Measurements from ENCODE around the gene NDUFV2. TPM values are rescaled to one million over a fixed set of nuclear protein-coding genes. Genes with fewer than 3 reads are reported as not detected.

Gene NDUFV2
- total RNA-seq, 4 donors from 2014 or later = 96.5 to 150 (median 110) TPM

GRCh38 chr18:9135081-9135911 lies 32.8 kb downstream of the NDUFV2 start:
- TF ChIP-seq CTCF (IDR thresholded peaks at IDR 0.05) (no peak), POLR2A (IDR thresholded peaks at IDR 0.05) (no peak)
- Histone ChIP-seq H3K27ac (peak overlapping the region; percentile 95 to 100 (median 99)), H3K4me1 (peaks cover 17 to 65% (median 30%) of the 10 kb centered on the region in 3 donors), H3K9me3 (no peaks in the 10 kb centered on the region), H3K27me3 (no peaks in the 10 kb centered on the region), H3K4me3 (peak overlapping the region; percentile 71 to 82 (median 80)), H3K36me3 (peaks cover 0 to 41% (median 0%) of the 10 kb centered on the region in 3 donors)
- no peak for DNase-seq
- intact Hi-C loops (cut with DNase I) = no loop called here
- 49 to 51% methylated on average over 11 to 12 of the region's 12 CpGs for WGBS, 2 donors

GRCh38 chr18:9135912-9136314 lies 33.4 kb downstream of the NDUFV2 start:
- no peak for DNase-seq
- Histone ChIP-seq H3K27me3 (no peaks in the 10 kb centered on the region), H3K27ac (peak overlapping the region; percentile 95 to 100 (median 99)), H3K4me3 (peak overlapping the region; percentile 71 to 82 (median 80)), H3K9me3 (no peaks in the 10 kb centered on the region), H3K36me3 (peaks cover 0 to 35% (median 0%) of the 10 kb centered on the region in 3 donors), H3K4me1 (peaks cover 23 to 66% (median 36%) of the 10 kb centered on the region in 3 donors)
- intact Hi-C loops (cut with DNase I) = loop anchor here (2.0 kb wide), 1 partner anchor 33 kb away; the partner anchor contains the start of gene NDUFV2
- TF ChIP-seq CTCF (IDR thresholded peaks at IDR 0.05) = no peak
- no peak for TF ChIP-seq POLR2A (IDR thresholded peaks at IDR 0.05)
- 2 to 15% methylated on average over 4 to 27 of the region's 33 CpGs for WGBS, 2 donors

DNA sequence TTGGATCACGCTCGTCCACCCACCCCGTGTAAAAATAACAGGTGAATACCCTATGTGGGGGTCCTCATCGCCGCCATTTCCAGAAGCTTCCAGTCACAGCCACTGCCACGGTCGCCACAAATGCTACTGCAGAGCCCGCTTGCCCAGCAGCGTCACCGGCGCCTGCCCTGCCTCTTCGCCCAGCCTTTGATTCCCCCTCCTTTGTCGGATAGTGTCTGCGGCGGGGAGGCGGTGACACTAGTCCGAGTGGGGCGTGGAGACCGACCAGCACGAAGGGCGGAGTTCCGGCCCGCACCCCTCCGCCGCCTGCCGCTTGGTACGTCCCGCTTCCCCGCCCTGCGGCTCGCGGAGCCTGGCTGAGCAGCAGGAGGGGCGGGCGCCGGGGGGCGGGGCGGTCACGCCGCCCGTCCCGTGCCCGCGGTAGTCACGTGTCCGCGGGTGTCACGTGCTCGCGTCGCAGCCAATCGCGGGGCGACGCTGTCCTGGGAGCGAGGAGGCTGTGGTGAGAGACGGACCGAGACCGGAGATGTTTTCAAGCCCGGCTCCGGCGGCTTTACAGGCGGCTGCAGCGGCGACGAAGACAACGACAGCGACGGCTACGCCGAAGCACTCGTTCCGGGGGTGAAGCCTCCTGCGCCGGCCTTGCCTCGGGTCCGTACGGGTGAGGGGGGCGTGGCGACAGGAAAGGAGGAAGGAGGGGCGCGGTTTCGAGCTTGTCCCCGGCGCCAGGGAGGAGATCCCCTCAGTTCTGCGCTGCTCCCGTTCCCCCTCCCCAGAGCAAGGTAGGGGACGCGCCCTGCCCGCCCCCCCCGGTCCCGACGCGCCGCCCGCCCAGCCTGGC lies 34.0 kb downstream of the NDUFV2 start, which contains the start of gene ANKRD12:
TSS of gene ANKRD12 (plus strand) at position 467 of the 841 bp plus-strand sequence. CDS start 45,652 bp downstream, outside the sequence.
- peak within 1 kb of the TSS; percentile 97 to 100 (median 99) for H3K27ac ChIP-seq
- H3K4me1 ChIP-seq = peaks cover 29 to 73% (median 42%) of the 10 kb centered on the region in 3 donors
- peak; percentile 93 for DNase-seq
- no peaks in the 10 kb centered on the region for H3K9me3 ChIP-seq
- intact Hi-C loops (cut with DNase I) = loop anchor here (2.0 kb wide), 1 partner anchor 34 kb away; the partner anchor contains the start of gene NDUFV2
- H3K27me3 ChIP-seq = no peaks in the 10 kb centered on the region
- H3K4me3 ChIP-seq = peak within 1 kb of the TSS; percentile 71 to 82 (median 80)
- TF ChIP-seq POLR2A (IDR thresholded peaks at IDR 0.05) = peak in 3 of 4 donors; percentile 49 to 89 (median 81)
- peak in 2 of 6 experiments; percentile 1 to 8 for TF ChIP-seq CTCF (IDR thresholded peaks at IDR 0.05)
- 0% methylated on average over 28 of the region's 95 CpGs; no CpG with 5 or more reads in 1 of the 2 donors for WGBS, 2 donors
- H3K36me3 ChIP-seq = peaks cover 0 to 29% (median 0%) of the 10 kb centered on the region in 3 donors

DNA sequence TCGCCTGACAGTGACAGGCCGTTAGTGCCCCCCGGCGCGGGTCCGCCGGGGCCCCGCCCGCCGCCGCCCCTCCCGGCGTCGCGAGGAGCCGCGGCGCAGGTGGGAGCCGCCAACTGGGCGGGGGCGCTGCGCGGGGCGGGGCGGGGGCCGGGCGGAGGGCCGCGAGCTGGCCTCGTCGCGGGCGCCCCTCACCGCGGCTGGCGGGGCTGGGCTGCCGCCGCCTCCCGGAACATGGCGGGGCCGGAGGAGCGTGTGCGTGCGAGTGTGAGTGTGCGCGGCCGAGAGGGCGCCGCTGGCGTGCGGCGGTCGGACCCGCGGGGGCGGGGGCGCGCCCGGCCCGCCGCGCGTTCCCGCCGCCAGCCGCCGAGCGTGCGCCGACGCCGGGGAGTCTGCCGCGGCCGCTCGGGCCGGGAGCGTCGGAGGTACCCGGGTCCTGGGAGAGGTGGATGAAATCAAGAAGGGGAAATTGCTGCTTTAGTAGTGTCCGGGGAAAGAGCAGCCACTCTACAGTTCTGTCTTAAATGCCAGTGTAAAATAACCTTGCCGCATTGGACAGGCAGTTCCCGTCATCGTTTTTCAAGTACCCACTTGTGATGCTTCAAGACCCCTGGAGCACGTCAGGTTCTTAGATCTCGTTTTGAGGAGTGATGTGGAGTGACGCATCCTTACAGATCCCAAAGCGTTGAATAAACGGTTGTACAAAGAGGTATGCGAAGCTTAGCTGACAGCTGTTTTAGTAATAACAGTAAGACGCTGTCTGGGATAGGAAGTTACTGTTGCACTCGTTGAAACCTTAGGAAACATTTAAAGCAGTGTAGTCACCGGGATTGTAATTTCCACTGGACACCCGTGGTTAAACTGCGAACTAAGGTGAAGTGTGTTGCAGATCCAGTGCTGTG lies 34.9 kb downstream of the NDUFV2 start:
- TF ChIP-seq POLR2A (IDR thresholded peaks at IDR 0.05) (peak in 1 of 4 donors; percentile 22), CTCF (IDR thresholded peaks at IDR 0.05) (no peak)
- Histone ChIP-seq H3K4me3 (peak overlapping the region; percentile 71 to 82 (median 80)), H3K4me1 (peaks cover 29 to 81% (median 47%) of the 10 kb centered on the region in 3 donors), H3K27me3 (no peaks in the 10 kb centered on the region), H3K27ac (peak overlapping the region; percentile 97 to 100 (median 99)), H3K36me3 (peaks cover 0 to 20% (median 0%) of the 10 kb centered on the region in 3 donors), H3K9me3 (no peaks in the 10 kb centered on the region)
- DNase-seq = no peak
- WGBS, 2 donors = 0% methylated on average over 14 to 15 of the region's 95 CpGs
- intact Hi-C loops (cut with DNase I) = loop anchor here (2.0 kb wide), 1 partner anchor 35 kb away; the partner anchor contains the start of gene NDUFV2

Measured in esophagus squamous epithelium (tissue), 5 donors.